Gastrocnemius medialis (tissue), 4 donors: ENCODE results near the gene ST6GALNAC3. TPM values are rescaled to one million over a fixed set of nuclear protein-coding genes. Genes with fewer than 3 reads are reported as not detected.

Experiments
- ATAC-seq, 2 donors: fragments of 150-250 bp; one replicate each; pipeline ENCODE4 v1.9.1; 2016
- DNase-seq, 2 donors: peaks; one replicate each; pipeline ENCODE4 v3.0.0-alpha.2; 2019
- H3K27ac ChIP-seq, 4 donors: fragments of 200-600 bp; sonication (generic); 1 replicate in 1 of 4; 2 replicates in 3 of 4; pipeline ENCODE4 v1.5.1; 2016 to 2018; ENCODE audit warnings: mild to moderate bottlenecking in 2 of 4, moderate library complexity in 1 of 4
- H3K27me3 ChIP-seq, 3 donors: fragments of 200-600 bp; sonication (generic) in 2 of 3; 1 replicate in 1 of 3; 2 replicates in 2 of 3; pipeline versions ENCODE4 v1.5.1 to v1.6.0; 2016 to 2019; ENCODE audit warnings: mild to moderate bottlenecking in 1 of 3, moderate library complexity in 1 of 3
- H3K36me3 ChIP-seq, 2 donors: fragments of 200-600 bp; sonication (generic) in 1 of 2; one replicate each; pipeline ENCODE4 v1.5.1; 2017 to 2018
- H3K4me1 ChIP-seq, 2 donors: fragments of 200-600 bp; sonication (generic) in 1 of 2; one replicate each; pipeline ENCODE4 v1.5.1; 2016 to 2017; ENCODE audit warnings: mild to moderate bottlenecking in 2 of 2
- H3K4me3 ChIP-seq, 4 donors: fragments of 200-600 bp; sonication (generic) in 3 of 4; 1 replicate in 1 of 4; 2 replicates in 3 of 4; pipeline ENCODE4 v1.5.1; 2016 to 2019; ENCODE audit warnings: mild to moderate bottlenecking in 2 of 4
- H3K9me3 ChIP-seq, 3 donors: fragments of 200-600 bp; sonication (generic) in 2 of 3; 1 replicate in 1 of 3; 2 replicates in 2 of 3; pipeline ENCODE4 v1.5.1; 2016 to 2019
- CTCF ChIP-seq, 5 experiments: fragments of 450-650 bp in 3 of 5; fragments of 200-600 bp in 2 of 5; sonication (generic) in 2 of 5; IDR thresholded peaks in 4 of 5; conservative IDR thresholded peaks in 1 of 5; 1 replicate in 4 of 5; 2 replicates in 1 of 5; pipeline ENCODE4 v1.5.1; 2016 to 2019; ENCODE audit warnings: antibody characterized with exemption in 5 of 5, mild to moderate bottlenecking in 3 of 5, moderate library complexity in 3 of 5
- POLR2A ChIP-seq, 2 donors: fragments of 450-650 bp; IDR thresholded peaks; one replicate each; pipeline ENCODE4 v1.6.1; 2017; ENCODE audit warnings: antibody characterized with exemption in 2 of 2, mild to moderate bottlenecking in 2 of 2, moderate library complexity in 2 of 2
- in situ Hi-C, 4 donors: fragments of 200-750 bp; cut with MboI; loops; one replicate each; pipeline versions ENCODE4 v1.15.0 to v1.8.0; 2017; ENCODE audit warnings: low sequenced_read_pairs in 4 of 4
- intact Hi-C: fragments of 100-400 bp; cut with DNase I; formaldehyde crosslinking; loops from one replicate; pipeline ENCODE4 v1.15.1; 2023; ENCODE audit warnings: low total_unique reads
- total RNA-seq, 4 donors: library from RNA; depleted of rRNA; stranded (reverse); fragments of >200 nt; gene quantifications; one replicate each; pipeline versions ENCODE4 v1.1.0 to v1.2.3, GENCODE V29; 2016

ST6GALNAC3 gene
- total RNA-seq, 4 donors from 2014 or later, result 1.7 to 3.9 (median 2.8) TPM

GRCh38 chr1:76374086-76374485, 299.5 kb downstream of the ST6GALNAC3 start:
- DNase-seq (no peak), ATAC-seq (no peak)
- Histone ChIP-seq H3K4me3 (no peak overlapping the region), H3K36me3 (no peaks in the 10 kb centered on the region), H3K27me3 (no peaks in the 10 kb centered on the region), H3K9me3 (no peaks in the 10 kb centered on the region), H3K27ac (no peak overlapping the region), H3K4me1 (no peaks in the 10 kb centered on the region)
- TF ChIP-seq CTCF (IDR thresholded peaks at IDR 0.05 in 4 of 5, conservative IDR thresholded peaks at IDR 0.05 in 1 of 5) (no peak), POLR2A (IDR thresholded peaks at IDR 0.05) (no peak)
- intact Hi-C loops (no loop called here), in situ Hi-C loops (no loop called here)

GRCh38 chr1:76377247-76377646, 302.7 kb downstream of the ST6GALNAC3 start:
- no peaks in the 10 kb centered on the region for H3K9me3 ChIP-seq
- no peak overlapping the region for H3K27ac ChIP-seq
- TF ChIP-seq CTCF (IDR thresholded peaks at IDR 0.05 in 4 of 5, conservative IDR thresholded peaks at IDR 0.05 in 1 of 5) (no peak), POLR2A (IDR thresholded peaks at IDR 0.05) (no peak)
- no peaks in the 10 kb centered on the region for H3K4me1 ChIP-seq
- H3K27me3 ChIP-seq, result no peaks in the 10 kb centered on the region
- ATAC-seq (no peak), DNase-seq (no peak)
- in situ Hi-C loops, result no loop called here
- intact Hi-C loops, result no loop called here
- H3K4me3 ChIP-seq, result no peak overlapping the region
- no peaks in the 10 kb centered on the region for H3K36me3 ChIP-seq

GRCh38 chr1:76379506-76379905, 305.0 kb downstream of the ST6GALNAC3 start:
- intact Hi-C loops (no loop called here), in situ Hi-C loops (no loop called here)
- TF ChIP-seq CTCF (IDR thresholded peaks at IDR 0.05 in 4 of 5, conservative IDR thresholded peaks at IDR 0.05 in 1 of 5) (no peak), POLR2A (IDR thresholded peaks at IDR 0.05) (no peak)
- DNase-seq (no peak), ATAC-seq (no peak)
- H3K27me3 ChIP-seq, result no peaks in the 10 kb centered on the region
- no peak overlapping the region for H3K27ac ChIP-seq
- no peaks in the 10 kb centered on the region for H3K4me1 ChIP-seq
- H3K9me3 ChIP-seq, result no peaks in the 10 kb centered on the region
- H3K4me3 ChIP-seq, result no peak overlapping the region
- no peaks in the 10 kb centered on the region for H3K36me3 ChIP-seq

- Histone ChIP-seq H3K4me1 (no peaks in the 10 kb centered on the region), H3K36me3 (no peaks in the 10 kb centered on the region), H3K4me3 (no peak overlapping the region), H3K27ac (no peak overlapping the region), H3K27me3 (no peaks in the 10 kb centered on the region), H3K9me3 (no peaks in the 10 kb centered on the region)
- no peak for TF ChIP-seq POLR2A (IDR thresholded peaks at IDR 0.05)
- no peak for TF ChIP-seq CTCF (IDR thresholded peaks at IDR 0.05 in 4 of 5, conservative IDR thresholded peaks at IDR 0.05 in 1 of 5)
- DNase-seq (no peak), ATAC-seq (no peak)
- intact Hi-C loops (no loop called here), in situ Hi-C loops (no loop called here)
Measured at GRCh38 chr1:76381450-76382097, 307.0 kb downstream of the ST6GALNAC3 start.

- no peak for TF ChIP-seq CTCF (IDR thresholded peaks at IDR 0.05 in 4 of 5, conservative IDR thresholded peaks at IDR 0.05 in 1 of 5)
- no peak for TF ChIP-seq POLR2A (IDR thresholded peaks at IDR 0.05)
- in situ Hi-C loops, result no loop called here
- no peak for DNase-seq
Measured at GRCh38 chr1:76388261-76388660, 313.7 kb downstream of the ST6GALNAC3 start.

More at GRCh38 chr1:76388261-76388660, 313.7 kb downstream of the ST6GALNAC3 start:
- ATAC-seq, result no peak
- H3K9me3 ChIP-seq, result no peaks in the 10 kb centered on the region
- H3K4me1 ChIP-seq, result no peaks in the 10 kb centered on the region
- no peak overlapping the region for H3K27ac ChIP-seq
- no peak overlapping the region for H3K4me3 ChIP-seq
- intact Hi-C loops, result no loop called here
- H3K27me3 ChIP-seq, result no peaks in the 10 kb centered on the region
- no peaks in the 10 kb centered on the region for H3K36me3 ChIP-seq
